Measurements from ENCODE around the gene TIGD6.

TIGD6 gene

GRCh38 chr5:150015415-150015814, 15.0 kb upstream of the TIGD6 start:
- no peak for DNase-seq

GRCh38 chr5:150014456-150014855, 14.0 kb upstream of the TIGD6 start:
- no peak for DNase-seq

GRCh38 chr5:150013931-150014330, 13.5 kb upstream of the TIGD6 start:
- no peak for DNase-seq

GRCh38 chr5:150009671-150010387, 9.4 kb upstream of the TIGD6 start:
- no peak for DNase-seq

- no peak for DNase-seq
Measured at GRCh38 chr5:150007050-150007449, 6.6 kb upstream of the TIGD6 start.

GRCh38 chr5:150006318-150006717, 5.9 kb upstream of the TIGD6 start:
- DNase-seq, result no peak

- DNase-seq, result no peak
Measured at GRCh38 chr5:150001660-150002486, 1.4 kb upstream of the TIGD6 start.

GRCh38 chr5:150000990-150001659, 671 bp upstream of the TIGD6 start:
- DNase-seq, result no peak

GRCh38 chr5:149999866-150000255, 593 bp downstream of the TIGD6 start:
- no peak for DNase-seq

- no peak for DNase-seq
Measured at GRCh38 chr5:149999359-149999758, 1.1 kb downstream of the TIGD6 start.

GRCh38 chr5:149998281-149998680, 2.2 kb downstream of the TIGD6 start:
- no peak for DNase-seq

- DNase-seq, result no peak
Measured at GRCh38 chr5:149996205-149996890, 4.1 kb downstream of the TIGD6 start.

- no peak for DNase-seq
Measured at GRCh38 chr5:149995385-149996204, 4.9 kb downstream of the TIGD6 start.

- DNase-seq, result no peak
Measured at GRCh38 chr5:149993471-149993870, 7.0 kb downstream of the TIGD6 start.

GRCh38 chr5:149990518-149991376, 9.7 kb downstream of the TIGD6 start:
- DNase-seq, result peak; percentile 40

- DNase-seq, result no peak
Measured at GRCh38 chr5:149988126-149988525, 12.3 kb downstream of the TIGD6 start.

- DNase-seq, result no peak
Measured at GRCh38 chr5:149982505-149982904, 17.9 kb downstream of the TIGD6 start.

- no peak for DNase-seq
Measured at GRCh38 chr5:149981206-149981605, 19.2 kb downstream of the TIGD6 start.

GRCh38 chr5:149979896-149980295, 20.6 kb downstream of the TIGD6 start:
- no peak for DNase-seq

GRCh38 chr5:149975409-149975808, 25.0 kb downstream of the TIGD6 start:
- no peak for DNase-seq
